Right forelimb (tissue), 1 donor: ENCODE results near the gene SMARCC1.

Experiments
- DNase-seq: peaks from one replicate; pipeline ENCODE4 v3.0.0-alpha.2; 2018

Gene SMARCC1

DNA sequence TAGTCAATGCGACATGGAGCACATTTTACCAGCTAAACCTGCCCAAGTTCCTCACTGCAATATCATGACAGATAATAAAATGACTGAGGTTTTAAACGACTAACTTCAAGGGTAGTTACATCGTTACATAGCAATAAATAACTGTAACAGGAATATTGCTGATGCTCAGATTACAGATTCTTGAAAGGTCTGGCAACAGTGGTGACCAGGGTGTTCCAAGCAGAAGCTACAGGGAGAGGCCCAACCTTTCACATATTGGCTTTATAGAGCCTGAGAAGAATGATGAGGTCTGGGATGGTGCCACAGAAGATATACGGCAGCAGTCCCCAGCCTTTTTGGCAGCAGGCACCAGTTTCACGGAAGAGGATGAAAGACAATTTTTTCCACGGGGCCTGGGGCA, 151.9 kb downstream of the SMARCC1 start:
- DNase-seq, result no peak

DNA sequence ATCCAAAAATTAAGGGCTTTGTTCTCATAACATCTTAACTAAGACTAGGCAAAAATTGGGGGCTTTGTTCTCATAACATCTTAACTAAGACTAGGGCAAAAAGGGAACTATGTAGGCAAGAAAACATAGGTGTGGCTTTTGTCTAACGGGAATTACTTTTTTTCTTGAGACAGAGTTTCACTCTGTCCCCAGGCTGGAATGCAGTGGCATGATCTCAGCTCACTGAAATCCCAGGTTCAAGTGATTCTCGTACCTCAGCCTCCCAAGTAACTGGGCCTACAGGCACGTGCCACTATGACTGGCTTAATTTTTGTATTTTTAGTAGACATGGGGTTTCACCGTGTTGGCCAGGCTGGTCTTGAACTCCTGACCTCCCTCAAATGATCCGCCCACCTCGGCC, 153.3 kb downstream of the SMARCC1 start:
- DNase-seq, result no peak

DNA sequence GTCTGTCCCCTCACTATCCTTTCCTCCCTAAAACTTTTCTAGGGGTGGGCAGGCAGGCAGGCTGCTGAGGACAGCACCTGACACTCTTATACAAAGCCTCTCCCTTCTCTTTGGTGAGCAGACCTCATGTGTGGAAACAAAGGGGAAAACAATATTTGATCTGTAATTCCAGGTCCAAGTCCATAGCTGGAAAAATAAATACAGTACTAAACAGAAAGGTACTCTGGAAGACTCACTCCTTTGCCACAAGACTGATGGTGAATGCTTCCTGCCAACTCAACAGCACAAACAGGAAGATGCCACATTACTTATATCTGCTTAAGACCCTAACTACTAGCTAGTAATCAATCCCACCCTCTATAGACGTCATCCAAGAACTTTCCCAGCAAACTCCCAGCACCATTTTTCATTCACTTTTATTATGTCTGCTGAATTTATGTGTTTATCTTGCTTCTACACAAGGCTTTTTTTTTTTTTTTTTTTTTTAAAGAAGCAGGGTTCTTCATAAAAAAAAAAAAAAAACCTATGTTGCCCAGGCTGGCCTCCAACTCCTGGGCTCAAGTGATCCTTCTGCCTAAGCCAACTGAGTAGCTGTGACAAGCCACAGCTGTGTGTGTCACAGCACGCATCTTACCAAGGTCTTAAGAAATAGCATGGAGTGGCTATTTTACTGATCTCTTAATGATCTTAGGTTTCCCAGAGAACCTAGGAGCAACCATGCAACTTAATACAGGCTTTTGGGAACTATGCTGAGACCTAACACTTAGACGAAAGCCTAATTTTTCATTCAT, 158.8 kb downstream of the SMARCC1 start:
- DNase-seq, result no peak

DNA sequence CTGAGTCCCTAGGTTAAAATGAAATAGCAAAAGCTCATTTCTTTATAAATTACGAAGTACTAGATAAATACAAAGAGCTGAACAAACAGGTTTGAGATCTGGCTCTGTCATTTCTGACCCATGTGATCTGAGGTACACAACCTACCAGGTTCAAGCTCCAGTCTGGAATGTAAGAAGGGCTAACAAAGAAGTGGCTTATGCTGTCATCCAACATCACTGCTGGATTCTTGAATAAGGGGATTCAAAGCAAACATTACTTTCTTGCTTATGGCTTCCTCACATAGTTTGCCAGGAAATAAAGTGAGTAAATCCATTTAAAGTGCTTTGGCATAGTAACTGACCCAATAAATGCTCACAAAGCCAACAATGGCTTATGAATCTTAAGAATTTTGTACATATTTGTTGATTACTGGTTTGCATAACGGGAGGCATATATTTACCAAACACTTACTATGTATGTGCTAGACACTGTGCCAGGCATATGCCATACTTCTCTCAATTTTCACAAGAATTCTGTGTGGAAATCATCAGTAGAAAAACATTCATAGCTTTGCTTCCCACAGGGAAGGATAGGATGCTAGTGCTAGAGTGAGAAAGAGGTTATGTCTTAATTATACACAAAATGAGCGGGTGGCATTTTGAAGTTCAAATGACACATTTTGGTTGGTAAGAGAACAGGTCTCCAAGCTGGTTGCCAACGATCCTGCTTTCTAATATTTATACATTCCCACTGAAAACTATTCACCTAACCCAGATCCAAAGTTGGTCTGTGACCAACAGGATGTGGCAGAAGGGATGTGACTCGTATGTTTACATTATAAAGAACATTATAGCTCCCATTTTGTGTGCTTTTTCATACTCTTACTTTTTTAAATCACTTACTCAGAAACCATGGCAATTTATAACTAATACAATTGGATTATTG, 164.3 kb downstream of the SMARCC1 start:
- DNase-seq, result no peak

DNA sequence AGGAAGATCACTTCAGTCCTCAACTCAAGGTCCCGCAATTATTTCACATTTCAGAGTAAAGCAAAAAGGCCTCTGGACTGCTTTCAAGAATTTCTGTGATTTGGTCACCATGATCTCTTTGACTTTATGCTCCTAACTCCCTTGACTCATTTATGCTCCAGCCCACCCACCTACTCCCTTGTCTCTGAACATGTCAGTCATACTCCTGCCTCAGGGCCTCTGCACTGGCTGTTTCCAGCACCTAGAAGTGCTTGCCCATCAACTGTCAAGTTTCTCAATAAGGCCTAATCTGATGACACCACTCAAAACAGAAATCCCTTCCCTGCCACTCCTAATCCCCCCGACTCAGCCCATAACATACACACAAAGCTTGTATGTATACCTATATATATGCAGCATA, 166.9 kb downstream of the SMARCC1 start:
- no peak for DNase-seq

DNA sequence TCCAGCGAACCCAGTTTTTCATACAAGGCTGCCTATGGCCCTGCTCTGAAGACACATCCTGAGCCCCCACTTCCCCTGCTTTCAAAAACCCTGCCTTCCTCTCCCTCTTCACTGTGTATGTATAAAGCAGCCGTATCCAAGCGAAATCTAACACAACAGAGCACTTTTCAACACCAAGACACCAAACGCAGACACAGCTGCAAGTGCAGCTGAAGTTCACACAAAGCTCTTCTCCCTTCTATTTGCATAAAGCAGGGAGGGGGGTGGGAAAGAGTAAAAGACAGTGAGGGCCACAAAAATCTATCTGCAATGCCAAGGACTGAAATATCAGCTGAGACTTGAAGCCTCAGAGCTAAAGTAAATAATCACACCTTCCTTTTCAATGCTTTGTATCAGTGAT, 168.0 kb downstream of the SMARCC1 start:
- DNase-seq, result no peak

DNA sequence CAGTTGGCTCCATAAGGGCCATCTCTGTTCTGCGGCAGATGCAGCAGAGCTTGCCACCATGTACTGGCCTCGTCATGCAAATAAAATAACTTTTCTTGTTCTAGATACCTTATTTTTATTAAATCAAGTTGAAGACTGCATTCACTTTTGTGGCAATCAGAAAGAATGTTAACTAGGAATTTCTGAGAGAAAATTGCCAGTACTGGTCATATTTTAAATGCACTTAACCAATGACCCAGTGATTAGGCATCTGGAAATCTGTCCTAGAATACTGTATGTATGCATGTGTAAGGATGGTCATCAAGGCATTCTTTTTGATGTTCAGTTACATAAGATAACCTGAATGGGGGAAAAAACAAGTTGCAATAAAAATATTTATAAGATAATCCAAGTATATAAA, 168.8 kb downstream of the SMARCC1 start:
- DNase-seq, result no peak

DNA sequence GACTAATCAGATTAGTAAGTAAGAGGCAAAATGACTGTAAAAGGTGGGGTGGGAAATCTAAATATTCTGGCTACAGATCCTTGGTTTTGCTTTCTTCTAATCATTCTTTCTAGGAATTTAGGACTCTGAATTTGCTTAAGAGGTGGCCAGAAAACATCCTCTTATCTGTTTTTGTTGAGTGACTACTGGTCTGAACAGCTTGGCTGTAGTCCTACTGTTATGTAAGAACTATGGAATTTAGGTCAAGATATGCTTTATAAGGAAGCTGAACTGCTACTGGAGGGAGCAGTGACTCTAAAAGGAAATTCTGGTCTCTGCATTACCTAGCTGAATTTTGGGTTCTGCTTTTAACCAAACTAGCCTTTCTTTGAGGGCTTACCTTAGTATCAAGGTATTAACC, 169.5 kb downstream of the SMARCC1 start:
- DNase-seq, result no peak

DNA sequence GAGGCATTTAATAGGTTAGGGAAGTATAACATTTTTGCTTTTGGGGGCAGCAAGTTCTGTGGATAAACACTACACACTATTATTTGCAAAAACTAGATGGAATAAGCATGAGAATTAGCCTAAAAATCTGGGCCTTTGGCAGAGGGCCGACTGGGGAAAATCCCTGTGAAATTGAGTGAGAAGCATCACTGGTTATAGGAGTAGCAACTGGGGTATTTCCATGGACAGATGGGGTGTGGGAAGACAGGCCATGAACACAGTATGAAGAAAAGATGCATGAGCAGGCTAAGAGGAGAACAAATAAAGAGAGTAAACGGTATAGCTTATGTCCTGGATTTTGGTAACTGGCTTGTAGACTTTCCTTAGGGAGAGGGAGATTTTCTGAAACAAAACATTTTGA, 170.1 kb downstream of the SMARCC1 start:
- no peak for DNase-seq

DNA sequence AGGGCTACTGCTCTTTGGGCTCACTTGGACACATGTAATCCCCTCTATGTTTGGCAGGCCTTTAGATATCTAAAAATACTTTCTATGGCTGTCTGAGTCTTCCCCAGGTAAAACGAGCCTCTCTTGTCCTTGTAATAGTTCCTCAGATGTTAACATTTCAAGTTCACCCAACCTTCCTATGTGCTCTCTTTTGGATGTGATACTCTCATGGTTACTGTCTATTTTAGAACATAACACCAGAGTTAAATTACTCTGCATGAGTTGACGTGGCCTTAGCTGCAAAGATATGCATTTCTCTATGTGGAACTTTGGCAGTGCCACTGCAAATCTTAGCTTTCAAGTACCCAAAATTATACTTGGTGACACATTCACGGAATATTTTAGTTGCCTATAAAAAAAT, 171.1 kb downstream of the SMARCC1 start:
- DNase-seq, result no peak

DNA sequence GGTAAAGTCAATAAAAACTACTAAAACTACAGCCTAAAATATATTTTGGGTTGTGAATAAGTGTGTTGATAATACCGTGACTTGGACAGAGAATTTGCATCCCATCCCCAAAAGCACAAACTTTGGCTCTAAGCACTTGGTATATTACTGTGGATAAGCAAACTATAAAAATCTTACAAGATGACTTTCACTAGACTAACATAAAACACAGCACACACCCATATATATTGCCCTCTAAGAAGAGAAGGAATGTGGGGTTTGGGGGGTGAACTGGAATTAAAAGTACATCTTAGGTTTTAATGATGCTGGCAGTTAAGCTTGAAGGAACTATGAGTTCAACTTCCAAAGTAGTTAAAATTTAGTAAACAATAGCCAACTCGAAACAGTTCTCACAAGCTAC, 174.4 kb downstream of the SMARCC1 start:
- no peak for DNase-seq

DNA sequence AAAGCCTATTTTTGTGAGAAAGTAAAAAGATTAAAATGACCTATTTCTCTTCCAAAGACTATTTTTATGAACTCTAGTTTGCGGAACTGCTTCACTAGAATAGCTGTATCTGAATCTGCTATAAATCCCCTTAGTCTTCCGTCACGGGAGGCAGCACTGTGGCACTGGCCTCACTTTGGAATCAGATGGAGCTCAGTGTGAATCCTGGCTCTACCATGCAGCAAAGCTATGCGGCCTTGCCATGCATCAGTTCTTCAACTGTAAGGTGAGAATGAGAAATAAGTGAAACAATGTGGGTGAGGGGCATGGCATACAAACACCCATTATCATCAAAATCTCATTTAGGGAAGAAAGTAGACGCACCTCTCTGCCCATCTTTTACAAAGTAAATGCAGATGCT, 175.5 kb downstream of the SMARCC1 start:
- DNase-seq, result no peak

DNA sequence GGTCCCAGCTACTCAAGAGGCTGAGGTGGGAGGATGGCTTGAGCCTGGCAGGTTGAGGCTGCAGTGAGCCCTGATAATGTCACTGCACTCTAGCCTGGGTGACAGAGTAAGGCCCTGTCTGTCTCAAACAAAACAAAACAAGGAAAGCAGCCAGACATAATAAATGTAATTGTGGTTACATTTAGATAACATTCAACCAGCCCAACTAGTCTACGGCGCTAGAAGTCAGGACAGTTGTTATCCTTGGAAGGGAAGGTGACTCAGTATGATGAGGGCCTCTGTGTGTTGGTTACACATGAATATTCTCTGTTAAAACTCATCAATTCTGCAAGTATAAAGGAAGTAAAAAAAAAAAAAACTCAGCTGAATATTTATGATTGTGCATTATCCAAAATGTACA, 176.0 kb downstream of the SMARCC1 start:
- DNase-seq, result no peak

DNA sequence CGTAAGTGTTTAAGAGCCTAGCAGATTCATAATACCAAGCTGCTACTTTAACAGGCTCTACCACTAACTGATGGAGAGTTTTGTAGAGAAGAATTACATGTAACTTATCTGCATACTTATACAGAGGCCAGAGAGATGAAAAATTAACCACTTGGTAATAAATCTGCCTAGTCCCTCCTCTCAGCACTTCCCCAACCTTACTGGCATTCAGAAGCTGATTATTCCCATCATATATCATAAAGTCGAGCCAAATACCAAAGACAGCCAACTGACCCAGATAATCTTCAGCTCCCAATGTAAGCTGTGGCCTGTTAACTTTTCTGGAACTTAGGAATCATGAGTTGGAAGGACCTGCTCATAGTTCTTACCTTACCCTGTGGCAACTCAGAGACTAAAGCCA, 177.5 kb downstream of the SMARCC1 start:
- DNase-seq, result no peak

DNA sequence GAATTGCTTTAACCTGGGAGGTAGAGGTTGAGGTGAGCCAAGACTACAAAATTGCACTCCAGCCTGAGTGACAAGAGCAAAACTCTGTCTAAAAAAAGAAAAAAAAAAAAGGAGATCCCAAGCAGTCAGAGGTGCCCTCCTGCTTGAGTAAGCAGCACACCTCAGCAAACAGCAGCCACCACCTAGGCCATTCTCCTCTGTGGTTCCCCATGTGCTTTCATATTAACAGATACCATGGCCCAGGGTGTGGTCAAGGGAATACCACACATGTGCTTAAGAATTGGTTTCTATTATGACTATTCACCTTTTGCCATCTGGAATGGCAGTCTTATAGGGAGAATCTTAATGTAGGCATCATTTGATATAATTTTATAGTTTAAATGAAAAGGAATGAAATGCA, 178.4 kb downstream of the SMARCC1 start:
- DNase-seq, result no peak

DNA sequence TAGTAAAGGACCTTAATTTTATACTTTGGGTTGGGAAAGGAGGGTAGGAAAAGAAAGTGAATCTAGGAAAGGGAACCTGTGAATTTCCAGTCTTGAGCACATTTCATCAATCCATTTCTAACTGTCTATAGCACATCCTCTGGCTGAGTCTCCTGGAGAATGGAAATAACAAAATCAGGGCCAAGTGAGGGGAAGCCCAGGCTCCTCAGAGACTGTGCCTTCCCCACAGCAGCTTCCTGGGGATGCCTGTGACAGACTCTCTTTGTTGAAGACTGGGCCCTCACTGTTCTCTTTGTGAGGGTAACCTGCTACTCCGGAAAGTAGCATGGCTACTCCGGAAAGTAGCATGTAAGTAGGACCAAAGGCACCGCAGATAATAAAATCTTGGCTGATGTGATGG, 180.4 kb downstream of the SMARCC1 start:
- DNase-seq, result no peak

DNA sequence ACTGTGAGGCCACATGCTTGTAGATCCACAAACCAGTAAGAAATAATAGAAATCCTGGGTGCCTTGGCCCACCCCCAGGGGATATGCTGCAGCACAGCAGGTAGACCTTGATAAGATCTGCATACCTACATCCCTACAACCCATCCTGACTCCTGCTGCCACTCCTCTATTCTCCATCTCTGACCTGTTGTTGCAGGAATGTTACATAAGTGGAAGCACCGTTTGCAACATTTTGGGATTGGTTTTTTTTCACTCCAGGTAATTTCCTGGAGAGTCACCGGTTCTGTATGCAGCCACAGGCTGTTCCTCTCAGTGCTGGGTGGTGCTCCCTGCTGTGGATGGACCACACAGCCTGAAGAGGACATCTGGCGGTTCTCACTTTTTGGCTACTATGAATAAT, 186.9 kb downstream of the SMARCC1 start:
- DNase-seq, result no peak

DNA sequence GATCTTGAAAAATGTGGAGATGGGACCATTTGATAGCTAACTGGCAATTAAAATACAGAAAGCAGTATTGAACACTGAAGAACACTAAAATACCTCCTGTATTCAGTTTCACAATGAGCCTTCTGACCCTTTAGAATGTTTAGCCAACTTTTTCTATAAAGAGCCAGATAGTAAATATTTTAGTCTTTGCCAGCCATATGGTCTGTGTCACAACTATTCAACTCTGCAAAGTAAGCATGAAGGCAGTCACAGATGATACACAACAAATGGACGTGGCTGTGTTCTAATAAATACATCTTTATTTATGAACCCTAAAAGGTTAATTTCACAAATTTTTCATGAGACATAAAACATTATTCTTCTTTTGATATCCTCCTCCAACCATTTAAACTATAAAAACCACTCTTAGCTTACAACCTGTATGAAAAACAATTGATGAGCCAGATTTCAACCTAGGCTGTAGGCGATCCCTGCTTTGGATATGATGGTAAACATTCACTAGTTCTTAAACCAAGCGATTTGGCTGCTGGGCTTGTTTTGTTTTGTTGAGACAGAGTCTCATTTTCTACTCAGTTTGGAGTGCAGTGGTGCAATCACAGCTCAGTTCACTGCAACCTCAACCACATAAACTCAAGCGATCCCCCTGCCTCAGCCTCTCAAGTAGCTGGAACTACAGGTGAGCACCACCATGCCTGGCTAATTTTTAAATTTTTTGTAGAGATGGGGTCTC, 189.5 kb downstream of the SMARCC1 start:
- DNase-seq, result no peak

DNA sequence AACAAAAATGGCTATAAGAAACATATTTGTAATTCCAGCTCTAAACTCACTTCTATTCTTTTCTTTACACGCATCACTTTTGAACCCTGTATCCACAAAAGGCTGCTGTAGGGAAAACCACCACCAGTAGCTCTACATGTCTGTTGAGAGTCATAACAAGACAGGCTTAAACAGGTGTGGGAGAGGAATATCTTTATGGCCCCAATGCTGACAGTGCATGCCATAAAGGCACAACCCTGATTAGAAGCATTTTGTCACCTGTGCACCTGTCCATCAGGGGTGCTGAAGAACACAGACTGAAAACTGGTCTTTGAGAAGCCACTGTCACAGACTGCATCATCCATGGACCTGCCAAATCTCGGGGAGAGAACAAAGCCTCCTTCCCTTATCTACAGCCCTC, 191.5 kb downstream of the SMARCC1 start:
- DNase-seq, result no peak

DNA sequence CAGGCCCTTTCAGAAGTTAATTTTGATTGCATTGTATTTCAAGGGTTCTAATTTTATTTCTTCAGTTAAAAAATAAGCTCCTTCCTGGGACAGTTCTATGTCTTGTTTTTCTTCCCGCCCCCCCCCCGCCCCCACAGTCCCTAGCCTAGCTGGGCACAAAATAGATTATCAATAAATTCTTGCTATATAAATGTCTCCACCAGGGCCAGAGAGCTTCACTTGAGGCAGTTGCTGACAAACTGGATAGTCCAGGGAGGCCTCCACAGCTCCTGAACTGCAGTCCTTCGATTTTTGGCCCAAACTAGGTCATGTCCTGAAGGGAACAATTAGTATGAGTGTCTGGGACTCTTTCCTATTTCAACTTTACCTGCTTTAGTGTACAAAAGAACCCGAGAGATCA, 193.1 kb downstream of the SMARCC1 start:
- no peak for DNase-seq

DNA sequence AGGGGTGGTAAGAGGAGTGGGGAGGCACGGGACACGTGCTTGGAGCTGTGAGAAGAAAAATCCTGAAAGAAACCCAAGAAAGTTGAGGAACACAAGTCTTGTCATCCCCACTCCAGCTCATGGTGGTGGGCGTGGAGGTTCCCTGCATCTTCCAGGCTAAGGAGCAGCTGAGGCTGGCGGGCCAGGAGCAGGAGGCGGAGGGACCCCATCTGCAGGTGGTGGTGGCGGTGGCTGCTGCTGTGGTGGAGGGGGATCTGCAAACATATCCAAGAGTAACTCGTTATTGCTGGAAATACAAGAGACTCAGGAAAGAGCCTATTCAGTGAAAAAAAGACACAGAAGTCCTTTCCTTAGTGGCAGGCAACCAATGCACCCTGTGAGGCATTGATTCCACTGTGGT, 193.6 kb downstream of the SMARCC1 start:
- DNase-seq, result no peak

DNA sequence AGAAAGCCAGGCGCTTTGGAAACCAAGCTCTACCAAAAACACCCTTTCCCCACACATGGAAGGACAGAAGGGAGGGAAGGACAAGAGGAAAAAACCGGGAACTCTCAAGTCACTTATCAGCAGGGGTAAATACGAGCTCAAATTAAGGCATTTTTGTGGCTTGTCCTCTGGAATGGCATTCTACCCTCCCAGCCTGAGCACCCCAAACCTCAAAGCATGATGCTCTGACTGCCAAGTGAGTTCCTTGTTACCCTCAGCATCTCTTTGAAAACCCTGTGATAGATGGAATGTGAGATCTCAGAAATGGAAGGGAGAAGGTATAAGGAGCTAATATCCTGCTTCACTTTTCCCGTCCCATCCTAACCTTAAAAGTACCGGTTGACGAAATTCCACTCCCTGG, 194.9 kb downstream of the SMARCC1 start:
- no peak for DNase-seq

DNA sequence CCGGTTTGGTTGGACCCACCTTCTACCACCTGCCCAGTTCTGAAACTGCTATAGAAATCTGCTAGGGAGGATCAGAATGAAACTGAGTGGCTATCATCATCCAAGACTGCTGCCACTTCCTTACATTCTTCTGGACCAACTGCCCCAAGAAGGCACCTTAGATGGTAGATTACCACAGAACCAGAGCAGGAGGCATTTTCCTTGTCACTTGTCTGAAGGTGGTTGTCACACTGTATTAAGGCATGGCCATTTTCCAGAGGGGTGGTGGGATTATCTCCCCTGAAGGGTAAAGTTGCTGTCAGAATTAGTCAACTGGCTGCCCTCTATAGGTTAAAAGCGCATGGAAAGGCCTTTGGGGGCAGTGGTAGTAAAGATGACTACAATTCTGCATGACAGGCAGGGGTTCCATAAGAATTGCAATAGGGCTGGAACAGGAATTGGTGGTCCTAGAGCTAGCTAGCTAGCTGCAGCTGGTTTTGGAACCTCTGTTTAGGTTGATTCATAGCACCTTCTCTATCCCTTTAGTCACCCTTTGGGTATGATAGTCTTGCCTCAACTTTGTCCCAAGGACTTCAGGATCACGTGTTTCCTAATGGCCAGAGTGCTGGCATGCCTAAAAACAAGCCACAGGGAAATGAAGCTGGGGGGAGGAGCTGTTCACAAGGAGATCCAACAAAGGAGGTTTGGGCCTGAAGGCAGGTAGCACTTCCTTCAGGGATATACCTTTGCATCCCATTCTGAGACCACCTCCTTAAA, 198.2 kb downstream of the SMARCC1 start:
- no peak for DNase-seq
